Mesenchymal stem cell (in vitro differentiated cells and primary cell): Measurements from ENCODE around the gene VWA2.

ENCODE experiments used
- DNase-seq: peaks from one replicate; pipeline ENCODE4 v3.0.0-alpha.2; 2013
- H2AFZ ChIP-seq: one replicate; pipeline ENCODE4 v1.6.1; 2013; ENCODE audit warnings: low read depth, mild to moderate bottlenecking, control low read depth, inconsistent platforms, low read length, moderate library complexity
- H2AK5ac ChIP-seq: 2 replicates; pipeline ENCODE4 v1.6.1; 2013; ENCODE audit warnings: low read length, moderate library complexity, mild to moderate bottlenecking, inconsistent platforms; ENCODE audit not compliant: severe bottlenecking
- H2BK120ac ChIP-seq: one replicate; pipeline ENCODE4 v1.6.1; 2013; ENCODE audit warnings: low read depth, mild to moderate bottlenecking, inconsistent platforms, low read length, moderate library complexity
- H2BK12ac ChIP-seq, 2 experiments: one replicate each; pipeline ENCODE4 v1.6.1; 2013; ENCODE audit warnings: inconsistent platforms in 2 of 2, low read length in 2 of 2, mild to moderate bottlenecking in 2 of 2, moderate library complexity in 2 of 2, control low read depth in 1 of 2
- H2BK15ac ChIP-seq: one replicate; pipeline ENCODE4 v1.6.1; 2013; ENCODE audit warnings: mild to moderate bottlenecking, low read depth, inconsistent platforms; ENCODE audit not compliant: poor library complexity, severe bottlenecking
- H2BK5ac ChIP-seq: 2 replicates; pipeline ENCODE4 v1.6.1; 2013; ENCODE audit warnings: low read depth, mild to moderate bottlenecking, low read length, control low read depth, inconsistent platforms; ENCODE audit not compliant: poor library complexity, severe bottlenecking
- H3K14ac ChIP-seq, 2 experiments: one replicate each; pipeline ENCODE4 v1.6.1; 2013; ENCODE audit warnings: inconsistent platforms in 2 of 2, low read length in 2 of 2, control low read depth in 1 of 2, mild to moderate bottlenecking in 1 of 2, moderate library complexity in 1 of 2
- H3K18ac ChIP-seq, 2 experiments: one replicate each; pipeline ENCODE4 v1.6.1; 2013; ENCODE audit warnings: inconsistent platforms in 2 of 2, low read length in 2 of 2, control low read depth in 1 of 2, low read depth in 1 of 2, mild to moderate bottlenecking in 1 of 2
- H3K23ac ChIP-seq, 2 experiments: one replicate each; pipeline ENCODE4 v1.6.1; 2013; ENCODE audit warnings: inconsistent platforms in 2 of 2, low read length in 2 of 2, mild to moderate bottlenecking in 2 of 2, moderate library complexity in 2 of 2, control low read depth in 1 of 2
- H3K27ac ChIP-seq: 2 replicates; pipeline ENCODE4 v1.5.1; 2013; ENCODE audit warnings: mild to moderate bottlenecking, moderate library complexity, low read length, control low read depth, inconsistent platforms; ENCODE audit not compliant: poor library complexity, severe bottlenecking
- H3K27me3 ChIP-seq, 2 experiments: 2 replicates each; pipeline versions ENCODE4 v1.6.1 to v1.7.0; 2013; ENCODE audit warnings: low read length in 2 of 2, mild to moderate bottlenecking in 2 of 2, moderate library complexity in 2 of 2, control low read depth in 1 of 2, inconsistent platforms in 1 of 2; ENCODE audit not compliant: control insufficient read depth in 1 of 2, insufficient read depth in 1 of 2
- H3K36me3 ChIP-seq, 2 experiments: 2 replicates each; pipeline versions ENCODE4 v1.6.1 to v1.7.0; 2013; ENCODE audit warnings: low read length in 2 of 2, control low read depth in 1 of 2, inconsistent platforms in 1 of 2, low read depth in 1 of 2, mild to moderate bottlenecking in 1 of 2; ENCODE audit not compliant: insufficient read depth in 2 of 2, control insufficient read depth in 1 of 2
- H3K4ac ChIP-seq, 2 experiments: one replicate each; pipeline ENCODE4 v1.6.1; 2013; ENCODE audit warnings: inconsistent platforms in 2 of 2, low read length in 2 of 2, mild to moderate bottlenecking in 2 of 2, moderate library complexity in 2 of 2, control low read depth in 1 of 2, low read depth in 1 of 2
- H3K4me1 ChIP-seq: 2 replicates; pipeline ENCODE4 v1.6.1; 2013; ENCODE audit warnings: low read depth, low read length, control low read depth; ENCODE audit not compliant: control insufficient read depth, insufficient read depth
- H3K4me2 ChIP-seq: 2 replicates; pipeline ENCODE4 v1.6.1; 2013; ENCODE audit warnings: low read length, mild to moderate bottlenecking, inconsistent platforms; ENCODE audit not compliant: poor library complexity, severe bottlenecking
- H3K4me3 ChIP-seq, 2 experiments: 2 replicates each; pipeline versions ENCODE4 v1.5.1 to v1.7.0; 2013; ENCODE audit warnings: low read length in 2 of 2, mild to moderate bottlenecking in 2 of 2, control low read depth in 1 of 2, low read depth in 1 of 2; ENCODE audit not compliant: insufficient read depth in 1 of 2
- H3K79me1 ChIP-seq: replicated peaks from 2 replicates; pipeline ENCODE4 v1.6.1; 2013; ENCODE audit warnings: mild to moderate bottlenecking, control low read depth, low read length, inconsistent platforms; ENCODE audit not compliant: poor library complexity, severe bottlenecking
- H3K9ac ChIP-seq: 2 replicates; pipeline ENCODE4 v1.7.0; 2013; ENCODE audit warnings: mild to moderate bottlenecking, low read length, moderate library complexity
- H3K9me3 ChIP-seq: 2 replicates; pipeline ENCODE4 v1.7.0; 2013; ENCODE audit warnings: mild to moderate bottlenecking, low read length; ENCODE audit not compliant: control insufficient read depth
- H4K8ac ChIP-seq: one replicate; pipeline ENCODE4 v1.6.1; 2013; ENCODE audit warnings: inconsistent platforms, mild to moderate bottlenecking, low read length, moderate library complexity
- H4K91ac ChIP-seq: one replicate; pipeline ENCODE4 v1.6.1; 2013; ENCODE audit warnings: mild to moderate bottlenecking, low read length, inconsistent platforms
- WGBS: methylation state at CpG from one replicate; pipeline ENCODE4 v1.1.7; 2013; ENCODE audit warnings: mixed read lengths; 5-methylcytosine and 5-hydroxymethylcytosine counted together

Gene VWA2

DNA sequence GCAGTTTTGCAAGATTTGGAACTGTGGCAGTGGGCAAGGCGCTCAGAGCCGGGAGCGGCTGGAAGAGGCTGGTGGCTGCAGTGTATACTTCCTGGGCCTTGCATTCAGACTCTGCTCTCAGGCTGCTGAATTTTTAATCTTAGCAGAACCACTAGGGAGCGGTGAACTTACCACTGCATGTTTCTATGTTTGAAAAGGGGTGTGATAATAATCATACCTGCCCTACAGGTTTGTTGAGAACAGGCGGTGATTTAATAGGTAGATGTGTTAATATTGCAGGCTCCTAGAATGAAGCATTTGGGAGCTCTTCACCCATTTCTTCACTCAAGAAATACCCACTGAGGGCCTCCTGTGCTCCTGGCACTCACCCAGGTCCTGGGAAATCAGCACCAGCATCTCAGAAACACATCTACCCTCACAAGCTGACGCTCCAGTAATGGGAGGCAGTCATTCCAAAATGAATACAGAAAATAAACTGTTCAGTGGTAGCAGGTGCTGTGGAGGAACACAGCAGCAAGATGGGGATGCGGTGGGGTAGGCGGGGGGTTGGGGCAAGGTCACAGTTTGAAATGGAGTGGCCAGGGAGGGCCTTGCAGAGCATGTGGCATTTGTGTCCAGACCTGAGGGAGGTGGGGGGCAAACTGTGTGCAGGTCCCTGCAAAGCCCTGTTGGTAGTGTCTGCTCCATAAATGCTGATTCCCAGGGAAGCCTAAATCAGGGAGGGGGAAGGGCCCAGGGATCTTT is 41.0 kb downstream of the VWA2 start:
- Histone ChIP-seq H3K4me3 (no peak overlapping the region), H3K4ac (no peak overlapping the region), H3K36me3 (no peaks in the 10 kb centered on the region), H2BK15ac (no peak overlapping the region), H4K91ac (no peak overlapping the region), H2AFZ (no peak overlapping the region), H2BK5ac (no peak overlapping the region), H3K27ac (no peak overlapping the region), H3K18ac (no peak overlapping the region), H3K14ac (no peak overlapping the region), H3K27me3 (peaks cover 12 to 88% of the 10 kb centered on the region in 2 experiments), H2AK5ac (no peak overlapping the region), H4K8ac (no peak overlapping the region), H3K79me1 (no peaks in the 10 kb centered on the region), H3K4me2 (no peak overlapping the region), H3K9ac (no peak overlapping the region), H3K23ac (no peak overlapping the region), H2BK120ac (no peak overlapping the region), H3K9me3 (no peaks in the 10 kb centered on the region), H2BK12ac (no peak overlapping the region), H3K4me1 (no peaks in the 10 kb centered on the region)
- no peak for DNase-seq
- 96% methylated on average over 7 of the region's 8 CpGs for WGBS

DNA sequence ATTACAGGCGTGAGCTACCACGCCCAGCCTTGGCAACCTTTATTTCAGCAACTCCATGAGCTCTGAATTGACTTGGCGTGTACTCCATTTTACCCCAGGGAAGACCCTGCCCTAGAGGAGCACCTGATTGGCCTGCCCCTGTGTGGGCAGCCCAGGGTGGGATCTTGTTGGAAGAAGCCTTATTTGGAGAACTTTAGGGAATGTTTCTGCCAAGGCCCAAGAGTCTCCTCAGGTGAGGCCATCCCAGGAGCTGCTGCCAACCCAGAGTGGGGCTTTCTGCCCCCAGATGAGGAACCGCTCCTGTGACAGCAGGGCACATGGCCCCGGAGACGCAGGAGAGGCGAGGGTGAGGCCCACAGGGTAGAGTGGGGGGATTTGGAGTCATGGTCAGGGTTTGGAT is 42.0 kb downstream of the VWA2 start:
- Histone ChIP-seq H2AK5ac (no peak overlapping the region), H3K27ac (no peak overlapping the region), H2BK120ac (no peak overlapping the region), H3K14ac (no peak overlapping the region), H3K23ac (no peak overlapping the region), H3K18ac (no peak overlapping the region), H3K4me1 (no peaks in the 10 kb centered on the region), H3K4me2 (no peak overlapping the region), H3K4ac (no peak overlapping the region), H4K8ac (no peak overlapping the region), H3K27me3 (peaks cover 12 to 85% of the 10 kb centered on the region in 2 experiments), H2BK15ac (no peak overlapping the region), H3K4me3 (no peak overlapping the region), H2BK12ac (no peak overlapping the region), H3K36me3 (no peaks in the 10 kb centered on the region), H4K91ac (no peak overlapping the region), H3K9me3 (no peaks in the 10 kb centered on the region), H3K79me1 (no peaks in the 10 kb centered on the region), H2AFZ (no peak overlapping the region), H3K9ac (no peak overlapping the region), H2BK5ac (no peak overlapping the region)
- no peak for DNase-seq
- WGBS: 77% methylated on average over 7 of the region's 7 CpGs

DNA sequence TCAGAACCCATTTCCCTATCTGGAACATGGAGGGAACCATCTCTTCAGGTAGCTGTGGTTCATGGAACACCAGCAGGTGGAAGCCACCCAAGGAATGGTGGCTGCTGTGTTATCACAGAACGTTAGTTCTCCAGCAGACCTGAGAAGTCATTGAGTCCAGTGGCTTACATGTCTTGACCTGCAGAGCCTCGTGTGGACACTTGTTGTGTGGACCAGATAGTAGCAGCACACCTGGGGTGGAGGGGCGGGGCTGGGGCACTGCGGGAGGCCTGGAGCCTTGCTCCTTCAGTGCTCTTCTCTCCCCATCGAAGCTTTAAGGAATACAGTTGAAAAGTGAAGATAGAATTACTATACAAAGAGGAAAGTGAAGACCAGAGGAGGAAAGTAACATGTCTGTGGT is 42.4 kb downstream of the VWA2 start:
- H3K4me3 ChIP-seq: no peak overlapping the region
- peaks cover 12 to 83% of the 10 kb centered on the region in 2 experiments for H3K27me3 ChIP-seq
- no peaks in the 10 kb centered on the region for H3K36me3 ChIP-seq
- no peak overlapping the region for H3K23ac ChIP-seq
- H2BK12ac ChIP-seq: no peak overlapping the region
- no peaks in the 10 kb centered on the region for H3K9me3 ChIP-seq
- H2BK15ac ChIP-seq: no peak overlapping the region
- no peak overlapping the region for H4K91ac ChIP-seq
- no peak overlapping the region for H3K27ac ChIP-seq
- H3K4me1 ChIP-seq: peaks cover 2% of the 10 kb centered on the region
- H2AK5ac ChIP-seq: no peak overlapping the region
- no peak for DNase-seq
- H2AFZ ChIP-seq: no peak overlapping the region
- no peaks in the 10 kb centered on the region for H3K79me1 ChIP-seq
- no peak overlapping the region for H3K9ac ChIP-seq
- H3K4ac ChIP-seq: no peak overlapping the region
- H4K8ac ChIP-seq: no peak overlapping the region
- no peak overlapping the region for H3K18ac ChIP-seq
- no peak overlapping the region for H2BK5ac ChIP-seq
- WGBS: 79% methylated on average over 4 of the region's 5 CpGs
- no peak overlapping the region for H3K4me2 ChIP-seq
- H2BK120ac ChIP-seq: no peak overlapping the region
- H3K14ac ChIP-seq: no peak overlapping the region

DNA sequence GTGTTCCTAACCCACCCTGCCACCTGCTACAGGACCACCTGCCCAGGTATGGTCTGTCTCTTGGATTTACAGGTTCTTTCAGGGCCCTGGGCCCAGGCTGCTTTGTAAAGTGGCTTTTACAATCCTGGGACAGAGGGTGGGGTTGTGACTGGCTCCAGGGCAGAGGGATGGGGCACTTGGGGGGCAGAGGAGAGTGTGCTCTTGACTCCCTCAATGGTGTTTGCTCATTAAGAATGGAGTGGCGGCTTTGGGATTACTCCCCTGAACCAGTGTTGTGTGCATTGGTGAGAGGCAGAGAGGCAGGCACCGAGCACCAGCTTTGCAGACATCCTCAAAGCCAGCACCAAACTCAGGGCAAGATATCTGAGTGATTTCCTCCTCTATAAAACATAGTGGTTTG is 43.5 kb downstream of the VWA2 start:
- Histone ChIP-seq H3K4me1 (peaks cover 2% of the 10 kb centered on the region), H2BK15ac (no peak overlapping the region), H3K79me1 (no peaks in the 10 kb centered on the region), H4K91ac (no peak overlapping the region), H3K23ac (no peak overlapping the region), H3K4me2 (no peak overlapping the region), H3K9me3 (no peaks in the 10 kb centered on the region), H3K36me3 (no peaks in the 10 kb centered on the region), H3K27ac (no peak overlapping the region), H2BK5ac (no peak overlapping the region), H3K18ac (no peak overlapping the region), H4K8ac (no peak overlapping the region), H2AFZ (no peak overlapping the region), H3K4ac (no peak overlapping the region), H3K9ac (no peak overlapping the region), H2BK120ac (no peak overlapping the region), H3K27me3 (peaks cover 12 to 88% of the 10 kb centered on the region in 2 experiments), H2AK5ac (no peak overlapping the region), H3K4me3 (no peak overlapping the region), H2BK12ac (no peak overlapping the region), H3K14ac (no peak overlapping the region)
- 100% methylated on average over 2 of the region's 2 CpGs for WGBS
- no peak for DNase-seq
